GM12878 (cell line): ENCODE results near the gene HMBS. TPM values are rescaled to one million over a fixed set of nuclear protein-coding genes. Genes with fewer than 3 reads are reported as not detected.

Experiments used
- BHLHE40 ChIP-seq, 2 experiments: fragments of 450-650 bp in 1 of 2; IDR thresholded peaks; 2 replicates each; pipeline ENCODE4 v1.6.1; 2011 to 2017; ENCODE audit warnings: low read depth in 2 of 2, borderline replicate concordance in 1 of 2, improper control_type of control experiment in 1 of 2, low read length in 1 of 2, mild to moderate bottlenecking in 1 of 2
- CBFB ChIP-seq: IDR thresholded peaks from 2 replicates; pipeline ENCODE4 v1.6.1; 2016; ENCODE audit warnings: antibody characterized with exemption, low read depth
- CREB1 ChIP-seq: IDR thresholded peaks from 2 replicates; pipeline ENCODE4 v1.6.1; 2012; ENCODE audit warnings: low read depth, mild to moderate bottlenecking, inconsistent platforms
- DPF2 ChIP-seq: fragments of 450-650 bp; IDR thresholded peaks from 2 replicates; pipeline ENCODE4 v1.6.1; 2017; ENCODE audit warnings: mild to moderate bottlenecking
- EGR1 ChIP-seq, 2 experiments: IDR thresholded peaks; 1 replicate in 1 of 2; 2 replicates in 1 of 2; pipeline ENCODE4 v1.6.1; 2011 to 2012; ENCODE audit warnings: low read depth in 2 of 2, low read length in 2 of 2, borderline replicate concordance in 1 of 2, mild to moderate bottlenecking in 1 of 2, moderate library complexity in 1 of 2
- JUND ChIP-seq: IDR thresholded peaks from 2 replicates; pipeline ENCODE4 v1.6.1; 2012; ENCODE audit warnings: low read depth, mild to moderate bottlenecking, low read length, improper control_type of control experiment, moderate library complexity
- NBN ChIP-seq: fragments of 450-650 bp; IDR thresholded peaks from 2 replicates; pipeline ENCODE4 v1.6.1; 2016
- NFXL1 ChIP-seq: fragments of 450-650 bp; IDR thresholded peaks from 2 replicates; pipeline ENCODE4 v1.6.1; 2017; ENCODE audit warnings: antibody characterized with exemption, mild to moderate bottlenecking, borderline replicate concordance
- POLR2A ChIP-seq: IDR thresholded peaks from 2 replicates; pipeline ENCODE4 v1.6.1; 2011; ENCODE audit warnings: low read depth, mild to moderate bottlenecking, low read length
- POLR2AphosphoS2 ChIP-seq: IDR thresholded peaks from 2 replicates; pipeline ENCODE4 v1.6.1; 2011; ENCODE audit warnings: low read depth, mild to moderate bottlenecking, low read length, improper control_type of control experiment, moderate library complexity
- RAD51 ChIP-seq: fragments of 450-650 bp; IDR thresholded peaks from 2 replicates; pipeline ENCODE4 v1.6.1; 2016; ENCODE audit warnings: moderate library complexity, mild to moderate bottlenecking, inconsistent platforms
- TBL1XR1 ChIP-seq: IDR thresholded peaks from 2 replicates; pipeline ENCODE4 v1.6.1; 2012; ENCODE audit warnings: low read depth, low read length, improper control_type of control experiment
- TCF7 ChIP-seq: IDR thresholded peaks from 2 replicates; pipeline ENCODE4 v1.6.1; 2014; ENCODE audit warnings: antibody characterized with exemption, borderline replicate concordance
- polyA plus RNA-seq, 11 experiments: library from polyadenylated mRNA; depleted of rRNA in 4 of 11; unstranded in 6 of 11; stranded (reverse) in 5 of 11; fragments of >200 nt; fragmentation: Nextera tagmentation in 4 of 11; fragmentation: Illumina TruSeq in 1 of 11; extraction: Ambion mirVana in 4 of 11; extraction: Trizol in 1 of 11; gene quantifications; 1 replicate in 1 of 11; 2 replicates in 10 of 11; pipeline versions ENCODE4 v1.2.1 to v1.2.3, GENCODE V29; 2011 to 2016; ENCODE audit warnings: inconsistent platforms in 2 of 11, missing spikeins in 2 of 11, low read depth in 1 of 11
- total RNA-seq, 4 experiments: library from RNA; depleted of rRNA in 3 of 4; stranded (reverse); fragments of >200 nt in 3 of 4; fragmentation: Illumina TruSeq in 1 of 4; extraction: Trizol in 1 of 4; gene quantifications; 2 replicates each; pipeline versions ENCODE4 v1.2.1 to v1.2.3, GENCODE V29; 2013 to 2021
- TF ChIP-seq, protein P1 (sequence below): fragments of 450-650 bp; IDR thresholded peaks from 2 replicates; pipeline ENCODE4 v1.6.1; 2017; ENCODE audit warnings: mild to moderate bottlenecking, moderate library complexity
- TF ChIP-seq, protein P2 (sequence below): fragments of 450-650 bp; IDR thresholded peaks from 2 replicates; pipeline ENCODE4 v1.6.1; 2017; ENCODE audit warnings: borderline replicate concordance
- TF ChIP-seq, protein P3 (sequence below): fragments of 450-650 bp; conservative IDR thresholded peaks from 2 replicates; pipeline ENCODE4 v1.6.1; 2017; ENCODE audit warnings: mild to moderate bottlenecking, moderate library complexity
- TF ChIP-seq, protein P4 (sequence below): IDR thresholded peaks from 2 replicates; pipeline ENCODE4 v1.6.1; 2012; ENCODE audit warnings: improper control_type of control experiment, low read depth, low read length; ENCODE audit not compliant: insufficient replicate concordance

HMBS gene
- total and polyA plus RNA-seq, 10 of the 15 experiments (the other 5 are each of a cell fraction or from before 2014, with no cell fraction given) = 17.7 to 96.7 (median 49.7) TPM

DNA sequence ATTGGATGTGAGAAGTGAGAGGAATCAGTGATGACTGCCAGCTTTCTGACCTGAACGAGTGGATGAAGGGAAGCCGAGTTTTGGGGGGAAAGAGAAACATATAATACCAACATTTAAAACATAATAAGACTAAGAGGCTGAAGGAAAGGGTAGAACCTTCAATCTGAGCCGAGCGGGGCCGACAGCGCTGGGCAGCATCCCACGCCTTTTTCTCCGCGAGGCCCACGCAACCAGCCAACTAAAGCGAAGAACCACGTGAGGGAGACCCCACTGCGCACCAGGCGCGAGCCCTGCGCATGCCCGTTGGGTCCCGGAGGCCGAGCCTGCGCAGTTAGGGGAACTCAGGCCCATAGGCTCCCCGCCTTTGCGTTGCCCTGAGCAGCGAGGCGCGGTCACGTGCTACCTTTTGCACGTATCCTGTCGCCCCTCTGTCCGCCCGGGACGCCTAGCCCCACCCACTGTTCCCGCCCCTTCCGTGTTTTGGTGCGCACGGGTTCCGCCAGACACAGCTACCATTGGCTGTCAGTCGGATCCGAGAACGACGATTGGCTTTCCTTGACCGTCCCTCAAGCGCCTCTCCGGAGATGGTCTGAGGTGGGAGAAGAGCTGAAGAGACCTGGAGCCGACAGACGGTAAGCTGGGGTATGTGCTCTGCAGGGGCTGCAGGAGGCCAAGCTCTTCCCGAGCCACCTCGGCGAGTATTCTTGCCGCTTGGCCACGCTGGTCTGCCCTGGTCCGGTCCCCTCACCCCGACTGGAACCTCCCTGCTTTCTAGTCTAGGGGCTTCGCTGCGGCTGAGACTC is 36.5 kb downstream of the HMBS start, which contains the start of gene HINFP (continued):
- TF ChIP-seq, protein P1, sequence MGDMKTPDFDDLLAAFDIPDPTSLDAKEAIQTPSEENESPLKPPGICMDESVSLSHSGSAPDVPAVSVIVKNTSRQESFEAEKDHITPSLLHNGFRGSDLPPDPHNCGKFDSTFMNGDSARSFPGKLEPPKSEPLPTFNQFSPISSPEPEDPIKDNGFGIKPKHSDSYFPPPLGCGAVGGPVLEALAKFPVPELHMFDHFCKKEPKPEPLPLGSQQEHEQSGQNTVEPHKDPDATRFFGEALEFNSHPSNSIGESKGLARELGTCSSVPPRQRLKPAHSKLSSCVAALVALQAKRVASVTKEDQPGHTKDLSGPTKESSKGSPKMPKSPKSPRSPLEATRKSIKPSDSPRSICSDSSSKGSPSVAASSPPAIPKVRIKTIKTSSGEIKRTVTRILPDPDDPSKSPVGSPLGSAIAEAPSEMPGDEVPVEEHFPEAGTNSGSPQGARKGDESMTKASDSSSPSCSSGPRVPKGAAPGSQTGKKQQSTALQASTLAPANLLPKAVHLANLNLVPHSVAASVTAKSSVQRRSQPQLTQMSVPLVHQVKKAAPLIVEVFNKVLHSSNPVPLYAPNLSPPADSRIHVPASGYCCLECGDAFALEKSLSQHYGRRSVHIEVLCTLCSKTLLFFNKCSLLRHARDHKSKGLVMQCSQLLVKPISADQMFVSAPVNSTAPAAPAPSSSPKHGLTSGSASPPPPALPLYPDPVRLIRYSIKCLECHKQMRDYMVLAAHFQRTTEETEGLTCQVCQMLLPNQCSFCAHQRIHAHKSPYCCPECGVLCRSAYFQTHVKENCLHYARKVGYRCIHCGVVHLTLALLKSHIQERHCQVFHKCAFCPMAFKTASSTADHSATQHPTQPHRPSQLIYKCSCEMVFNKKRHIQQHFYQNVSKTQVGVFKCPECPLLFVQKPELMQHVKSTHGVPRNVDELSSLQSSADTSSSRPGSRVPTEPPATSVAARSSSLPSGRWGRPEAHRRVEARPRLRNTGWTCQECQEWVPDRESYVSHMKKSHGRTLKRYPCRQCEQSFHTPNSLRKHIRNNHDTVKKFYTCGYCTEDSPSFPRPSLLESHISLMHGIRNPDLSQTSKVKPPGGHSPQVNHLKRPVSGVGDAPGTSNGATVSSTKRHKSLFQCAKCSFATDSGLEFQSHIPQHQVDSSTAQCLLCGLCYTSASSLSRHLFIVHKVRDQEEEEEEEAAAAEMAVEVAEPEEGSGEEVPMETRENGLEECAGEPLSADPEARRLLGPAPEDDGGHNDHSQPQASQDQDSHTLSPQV = no peak
- TF ChIP-seq, protein P2, sequence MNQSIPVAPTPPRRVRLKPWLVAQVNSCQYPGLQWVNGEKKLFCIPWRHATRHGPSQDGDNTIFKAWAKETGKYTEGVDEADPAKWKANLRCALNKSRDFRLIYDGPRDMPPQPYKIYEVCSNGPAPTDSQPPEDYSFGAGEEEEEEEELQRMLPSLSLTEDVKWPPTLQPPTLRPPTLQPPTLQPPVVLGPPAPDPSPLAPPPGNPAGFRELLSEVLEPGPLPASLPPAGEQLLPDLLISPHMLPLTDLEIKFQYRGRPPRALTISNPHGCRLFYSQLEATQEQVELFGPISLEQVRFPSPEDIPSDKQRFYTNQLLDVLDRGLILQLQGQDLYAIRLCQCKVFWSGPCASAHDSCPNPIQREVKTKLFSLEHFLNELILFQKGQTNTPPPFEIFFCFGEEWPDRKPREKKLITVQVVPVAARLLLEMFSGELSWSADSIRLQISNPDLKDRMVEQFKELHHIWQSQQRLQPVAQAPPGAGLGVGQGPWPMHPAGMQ = no peak
- TF ChIP-seq POLR2A (peak; percentile 83), EGR1 (IDR thresholded peaks at IDR 0.05; ENCODE audit: borderline replicate concordance in 1 of 2, low read depth in 2 of 2, low read length in 2 of 2) (peak in 1 of 2 experiments; percentile 91; a peak in 2 of 3 replicates), TBL1XR1 (no peak; the same call in 1 of the 2 replicates), TCF7 (no peak), NFXL1 (no peak), CREB1 (no peak; the same call in 1 of the 2 replicates), JUND (no peak), DPF2 (peak; percentile 85), CBFB (0 out of 2 replicates have a peak, but pooled peaks have one; percentile 13), NBN (peak; percentile 22), BHLHE40 (IDR thresholded peaks at IDR 0.05; ENCODE audit: borderline replicate concordance in 1 of 2, low read depth in 2 of 2, low read length in 1 of 2) (peak; percentile 89 to 96), RAD51 (peak; percentile 97), POLR2AphosphoS2 (peak; percentile 85)
- TF ChIP-seq, protein P3, sequence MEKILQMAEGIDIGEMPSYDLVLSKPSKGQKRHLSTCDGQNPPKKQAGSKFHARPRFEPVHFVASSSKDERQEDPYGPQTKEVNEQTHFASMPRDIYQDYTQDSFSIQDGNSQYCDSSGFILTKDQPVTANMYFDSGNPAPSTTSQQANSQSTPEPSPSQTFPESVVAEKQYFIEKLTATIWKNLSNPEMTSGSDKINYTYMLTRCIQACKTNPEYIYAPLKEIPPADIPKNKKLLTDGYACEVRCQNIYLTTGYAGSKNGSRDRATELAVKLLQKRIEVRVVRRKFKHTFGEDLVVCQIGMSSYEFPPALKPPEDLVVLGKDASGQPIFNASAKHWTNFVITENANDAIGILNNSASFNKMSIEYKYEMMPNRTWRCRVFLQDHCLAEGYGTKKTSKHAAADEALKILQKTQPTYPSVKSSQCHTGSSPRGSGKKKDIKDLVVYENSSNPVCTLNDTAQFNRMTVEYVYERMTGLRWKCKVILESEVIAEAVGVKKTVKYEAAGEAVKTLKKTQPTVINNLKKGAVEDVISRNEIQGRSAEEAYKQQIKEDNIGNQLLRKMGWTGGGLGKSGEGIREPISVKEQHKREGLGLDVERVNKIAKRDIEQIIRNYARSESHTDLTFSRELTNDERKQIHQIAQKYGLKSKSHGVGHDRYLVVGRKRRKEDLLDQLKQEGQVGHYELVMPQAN = peak; percentile 85; the same call in 1 of the 2 replicates
- TF ChIP-seq, protein P4, sequence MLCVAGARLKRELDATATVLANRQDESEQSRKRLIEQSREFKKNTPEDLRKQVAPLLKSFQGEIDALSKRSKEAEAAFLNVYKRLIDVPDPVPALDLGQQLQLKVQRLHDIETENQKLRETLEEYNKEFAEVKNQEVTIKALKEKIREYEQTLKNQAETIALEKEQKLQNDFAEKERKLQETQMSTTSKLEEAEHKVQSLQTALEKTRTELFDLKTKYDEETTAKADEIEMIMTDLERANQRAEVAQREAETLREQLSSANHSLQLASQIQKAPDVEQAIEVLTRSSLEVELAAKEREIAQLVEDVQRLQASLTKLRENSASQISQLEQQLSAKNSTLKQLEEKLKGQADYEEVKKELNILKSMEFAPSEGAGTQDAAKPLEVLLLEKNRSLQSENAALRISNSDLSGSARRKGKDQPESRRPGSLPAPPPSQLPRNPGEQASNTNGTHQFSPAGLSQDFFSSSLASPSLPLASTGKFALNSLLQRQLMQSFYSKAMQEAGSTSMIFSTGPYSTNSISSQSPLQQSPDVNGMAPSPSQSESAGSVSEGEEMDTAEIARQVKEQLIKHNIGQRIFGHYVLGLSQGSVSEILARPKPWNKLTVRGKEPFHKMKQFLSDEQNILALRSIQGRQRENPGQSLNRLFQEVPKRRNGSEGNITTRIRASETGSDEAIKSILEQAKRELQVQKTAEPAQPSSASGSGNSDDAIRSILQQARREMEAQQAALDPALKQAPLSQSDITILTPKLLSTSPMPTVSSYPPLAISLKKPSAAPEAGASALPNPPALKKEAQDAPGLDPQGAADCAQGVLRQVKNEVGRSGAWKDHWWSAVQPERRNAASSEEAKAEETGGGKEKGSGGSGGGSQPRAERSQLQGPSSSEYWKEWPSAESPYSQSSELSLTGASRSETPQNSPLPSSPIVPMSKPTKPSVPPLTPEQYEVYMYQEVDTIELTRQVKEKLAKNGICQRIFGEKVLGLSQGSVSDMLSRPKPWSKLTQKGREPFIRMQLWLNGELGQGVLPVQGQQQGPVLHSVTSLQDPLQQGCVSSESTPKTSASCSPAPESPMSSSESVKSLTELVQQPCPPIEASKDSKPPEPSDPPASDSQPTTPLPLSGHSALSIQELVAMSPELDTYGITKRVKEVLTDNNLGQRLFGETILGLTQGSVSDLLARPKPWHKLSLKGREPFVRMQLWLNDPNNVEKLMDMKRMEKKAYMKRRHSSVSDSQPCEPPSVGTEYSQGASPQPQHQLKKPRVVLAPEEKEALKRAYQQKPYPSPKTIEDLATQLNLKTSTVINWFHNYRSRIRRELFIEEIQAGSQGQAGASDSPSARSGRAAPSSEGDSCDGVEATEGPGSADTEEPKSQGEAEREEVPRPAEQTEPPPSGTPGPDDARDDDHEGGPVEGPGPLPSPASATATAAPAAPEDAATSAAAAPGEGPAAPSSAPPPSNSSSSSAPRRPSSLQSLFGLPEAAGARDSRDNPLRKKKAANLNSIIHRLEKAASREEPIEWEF = no peak
